ENCODE measurements around the gene GRAP2. TPM values are rescaled to one million over a fixed set of nuclear protein-coding genes. Genes with fewer than 3 reads are reported as not detected.

The GRAP2 gene
- total RNA-seq, 4 donors from 2014 or later: 0.67 to 3.1 (median 1.7) TPM

DNA sequence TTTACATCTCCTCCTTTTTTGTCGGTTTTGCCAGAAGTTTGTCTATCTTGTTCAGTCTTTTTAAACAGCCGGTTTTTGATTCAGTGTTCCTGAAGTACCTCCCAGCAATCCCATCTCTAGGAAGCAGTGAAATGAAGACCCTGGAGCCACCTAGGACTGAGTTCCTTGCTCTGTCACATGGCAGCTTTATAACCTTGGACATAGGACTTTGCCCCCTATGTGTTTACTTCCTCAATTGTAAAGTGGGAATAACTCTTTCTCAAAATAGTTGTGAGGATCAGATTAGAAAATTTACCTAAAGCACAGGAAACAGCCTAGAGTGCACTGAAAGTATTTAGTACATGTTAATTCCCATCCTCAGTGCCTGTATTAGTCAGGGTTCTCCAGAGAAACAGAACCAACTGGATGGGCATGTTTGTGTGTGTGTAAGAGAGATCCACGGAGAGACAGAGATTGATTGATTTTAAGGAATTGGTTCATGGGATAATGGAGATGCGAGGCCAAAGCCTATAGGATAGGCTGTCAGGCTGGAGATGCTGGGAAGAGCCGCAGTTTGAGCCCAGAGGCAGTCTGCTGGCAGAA lies 113.9 kb downstream of the GRAP2 start:
- no peak overlapping the region for H3K27ac ChIP-seq
- no peak overlapping the region for H3K4me3 ChIP-seq
- no peaks in the 10 kb centered on the region for H3K36me3 ChIP-seq
- ATAC-seq: no peak
- no peaks in the 10 kb centered on the region for H3K4me1 ChIP-seq
- TF ChIP-seq POLR2A (IDR thresholded peaks at IDR 0.05) (no peak), POLR2AphosphoS5 (IDR thresholded peaks at IDR 0.05) (no peak), CTCF (IDR thresholded peaks at IDR 0.05) (no peak), EP300 (IDR thresholded peaks at IDR 0.05) (no peak)
- WGBS, 2 donors (ENCODE audit: low coverage in 1 of 2): 56 to 67% methylated on average over 2 to 5 of the region's 5 CpGs
- H3K27me3 ChIP-seq: peaks cover 76% of the 10 kb centered on the region
- no peaks in the 10 kb centered on the region for H3K9me3 ChIP-seq

- no peak for ATAC-seq
- no peaks in the 10 kb centered on the region for H3K4me1 ChIP-seq
- 57 to 69% methylated on average over 7 to 10 of the region's 10 CpGs for WGBS, 2 donors (ENCODE audit: low coverage in 1 of 2)
- H3K9me3 ChIP-seq: no peaks in the 10 kb centered on the region
- H3K27me3 ChIP-seq: peaks cover 76% of the 10 kb centered on the region
- TF ChIP-seq POLR2AphosphoS5 (IDR thresholded peaks at IDR 0.05) (no peak), POLR2A (IDR thresholded peaks at IDR 0.05) (no peak), EP300 (IDR thresholded peaks at IDR 0.05) (no peak), CTCF (IDR thresholded peaks at IDR 0.05) (no peak)
- H3K36me3 ChIP-seq: no peaks in the 10 kb centered on the region
- H3K27ac ChIP-seq: no peak overlapping the region
- no peak overlapping the region for H3K4me3 ChIP-seq
Measured at GRCh38 chr22:40015358-40015976, 114.6 kb downstream of the GRAP2 start.

- Histone ChIP-seq H3K4me3 (no peak overlapping the region), H3K27ac (no peak overlapping the region), H3K36me3 (no peaks in the 10 kb centered on the region), H3K4me1 (no peaks in the 10 kb centered on the region), H3K27me3 (peaks cover 75% of the 10 kb centered on the region), H3K9me3 (no peaks in the 10 kb centered on the region)
- no peak for TF ChIP-seq EP300 (IDR thresholded peaks at IDR 0.05)
- no peak for TF ChIP-seq CTCF (IDR thresholded peaks at IDR 0.05)
- TF ChIP-seq POLR2A (IDR thresholded peaks at IDR 0.05): no peak
- no peak for TF ChIP-seq POLR2AphosphoS5 (IDR thresholded peaks at IDR 0.05)
- WGBS, 2 donors (ENCODE audit: low coverage in 1 of 2): 79 to 93% methylated on average over 2 to 4 of the region's 6 CpGs
- no peak for ATAC-seq
Measured at GRCh38 chr22:40018051-40018450, 117.2 kb downstream of the GRAP2 start.

DNA sequence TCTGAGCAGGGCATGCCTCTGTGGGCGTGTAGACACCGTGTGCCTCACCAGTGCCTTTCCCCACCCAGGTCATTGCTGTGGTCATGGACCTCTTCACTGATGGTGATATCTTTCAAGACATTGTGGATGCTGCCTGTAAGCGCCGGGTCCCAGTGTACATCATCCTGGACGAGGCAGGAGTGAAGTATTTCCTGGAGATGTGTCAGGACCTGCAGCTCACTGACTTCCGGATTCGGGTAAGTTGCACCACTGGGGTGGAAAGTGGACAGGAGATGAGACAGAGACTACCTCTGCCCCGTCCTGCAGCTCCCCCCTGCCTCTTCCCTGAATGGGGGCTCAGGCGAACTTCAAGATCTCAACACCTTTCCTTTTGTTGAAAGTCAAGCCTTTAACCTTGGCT lies 118.2 kb downstream of the GRAP2 start:
- H3K4me1 ChIP-seq: no peaks in the 10 kb centered on the region
- WGBS, 2 donors (ENCODE audit: low coverage in 1 of 2): 93 to 100% methylated on average over 1 to 3 of the region's 9 CpGs
- peaks cover 85% of the 10 kb centered on the region for H3K27me3 ChIP-seq
- no peak overlapping the region for H3K4me3 ChIP-seq
- ATAC-seq: no peak
- H3K36me3 ChIP-seq: no peaks in the 10 kb centered on the region
- H3K9me3 ChIP-seq: no peaks in the 10 kb centered on the region
- H3K27ac ChIP-seq: no peak overlapping the region
- TF ChIP-seq POLR2A (IDR thresholded peaks at IDR 0.05): no peak
- no peak for TF ChIP-seq POLR2AphosphoS5 (IDR thresholded peaks at IDR 0.05)
- no peak for TF ChIP-seq EP300 (IDR thresholded peaks at IDR 0.05)
- TF ChIP-seq CTCF (IDR thresholded peaks at IDR 0.05): no peak

DNA sequence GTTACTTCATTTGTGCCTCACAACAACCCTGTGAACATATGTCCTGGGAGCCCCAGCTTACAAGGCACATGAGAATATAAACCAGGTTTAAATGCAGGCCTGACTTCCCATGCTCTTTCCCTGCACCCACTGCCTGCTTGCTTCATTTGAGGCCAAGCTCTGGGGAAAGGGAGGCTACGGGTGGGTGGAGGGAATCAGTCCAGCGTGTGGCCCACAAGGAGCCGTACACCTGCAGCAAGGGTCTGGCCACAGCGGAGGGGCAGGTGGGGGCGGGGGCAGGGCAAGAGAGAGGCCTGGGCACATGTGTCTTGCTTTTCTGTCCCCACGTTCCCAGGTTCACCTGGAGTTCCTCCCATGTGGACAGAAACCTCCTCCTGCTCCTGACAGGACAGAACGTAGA lies 120.1 kb downstream of the GRAP2 start:
- H3K4me1 ChIP-seq: peaks cover 0 to 8% (median 0%) of the 10 kb centered on the region in 3 donors
- no peak overlapping the region for H3K27ac ChIP-seq
- no peak overlapping the region for H3K4me3 ChIP-seq
- WGBS, 2 donors (ENCODE audit: low coverage in 1 of 2): 62% methylated on average over 2 of the region's 7 CpGs; no CpG with 5 or more reads in 1 of the 2 donors
- H3K27me3 ChIP-seq: peaks cover 75% of the 10 kb centered on the region
- H3K9me3 ChIP-seq: no peaks in the 10 kb centered on the region
- no peak for ATAC-seq
- TF ChIP-seq POLR2A (IDR thresholded peaks at IDR 0.05) (no peak), POLR2AphosphoS5 (IDR thresholded peaks at IDR 0.05) (no peak), EP300 (IDR thresholded peaks at IDR 0.05) (no peak), CTCF (IDR thresholded peaks at IDR 0.05) (no peak)
- H3K36me3 ChIP-seq: no peaks in the 10 kb centered on the region

Measured in gastroesophageal sphincter (tissue), 4 donors.